ENCODE measurements around the gene PLPPR5.

Gene PLPPR5

GRCh38 chr1:98870959-98871903 lies 133.4 kb downstream of the PLPPR5 start:
- intact Hi-C loops (cut with DNase I) = no loop called here
- no peak for DNase-seq

GRCh38 chr1:98865796-98866195 lies 138.9 kb downstream of the PLPPR5 start:
- intact Hi-C loops (cut with DNase I) = no loop called here
- no peak for DNase-seq

GRCh38 chr1:98860329-98860728 lies 144.3 kb downstream of the PLPPR5 start:
- no peak for DNase-seq
- intact Hi-C loops (cut with DNase I) = no loop called here

- no peak for DNase-seq
- intact Hi-C loops (cut with DNase I) = no loop called here
Measured at GRCh38 chr1:98854137-98854536, 150.5 kb downstream of the PLPPR5 start.

- intact Hi-C loops (cut with DNase I) = no loop called here
- DNase-seq = no peak
Measured at GRCh38 chr1:98849969-98850636, 154.6 kb downstream of the PLPPR5 start.

- intact Hi-C loops (cut with DNase I) = no loop called here
- no peak for DNase-seq
Measured at GRCh38 chr1:98842241-98842640, 162.4 kb downstream of the PLPPR5 start.
